Calu3 (cell line): ENCODE results near the gene SFXN1. TPM values are rescaled to one million over a fixed set of nuclear protein-coding genes. Genes with fewer than 3 reads are reported as not detected.

Experiments
- Bru-seq: library from RNA; stranded (reverse); fragments of 400-500 nt; gene quantifications from one replicate; lab custom pipeline; 2021; lab: Mats Ljungman, UMichigan
- BruChase-seq, 2 experiments: library from RNA; stranded (reverse); fragments of 400-500 nt; gene quantifications; one replicate each; lab custom pipeline; 2021; lab: Mats Ljungman, UMichigan
- BruUV-seq: library from RNA; stranded (reverse); fragments of 400-500 nt; replicated peaks from 2 replicates; lab custom pipeline; 2021; lab: Mats Ljungman, UMichigan
- CTCF ChIA-PET: fragments of 300-600 bp; sonication (Branson Sonifier 250); formaldehyde crosslinking; loops from one replicate; lab custom pipeline; 2022; ENCODE audit warnings: antibody characterized with exemption; lab: Charles Lee
- DNase-seq: peaks from one replicate; pipeline ENCODE4 v3.0.0; 2022
- H3K27ac Mint-ChIP-seq: one replicate; pipeline ENCODE4 v1.8.0; 2022; ENCODE audit warnings: mixed read lengths; ENCODE audit not compliant: unreplicated experiment
- H3K27me3 Mint-ChIP-seq: one replicate; pipeline ENCODE4 v1.8.0; 2022; ENCODE audit warnings: mixed read lengths; ENCODE audit not compliant: unreplicated experiment
- H3K36me3 Mint-ChIP-seq: one replicate; pipeline ENCODE4 v1.8.0; 2022; ENCODE audit warnings: mild to moderate bottlenecking, moderate library complexity, mixed read lengths; ENCODE audit not compliant: insufficient read depth, unreplicated experiment
- H3K4me1 Mint-ChIP-seq: one replicate; pipeline ENCODE4 v1.8.0; 2022; ENCODE audit warnings: mild to moderate bottlenecking, low read depth, mixed read lengths; ENCODE audit not compliant: unreplicated experiment
- H3K4me3 Mint-ChIP-seq: one replicate; pipeline ENCODE4 v1.8.0; 2022; ENCODE audit warnings: mild to moderate bottlenecking, low read depth, moderate library complexity, mixed read lengths; ENCODE audit not compliant: unreplicated experiment
- H3K9me3 Mint-ChIP-seq: one replicate; pipeline ENCODE4 v1.8.0; 2022; ENCODE audit warnings: low read depth, mixed read lengths; ENCODE audit not compliant: unreplicated experiment
- intact Hi-C: fragments of 100-400 bp; cut with micrococcal nuclease; formaldehyde crosslinking; loops from one replicate; pipeline ENCODE4 v1.10.0; 2022; ENCODE audit not compliant: unreplicated experiment
- long read RNA-seq: library from polyadenylated mRNA; stranded (forward); transcript quantifications from one replicate; pipeline ENCODE4 v2.0.0, GENCODE V29; 2022
- total RNA-seq: library from RNA; stranded (reverse); gene quantifications from 2 replicates; pipeline ENCODE4 v1.2.3, GENCODE V29; 2022
- TF ChIP-seq, protein P1 (sequence below): fragments of 200-600 bp; IDR thresholded peaks from one replicate; pipeline ENCODE4 v1.8.0; 2022; ENCODE audit warnings: antibody characterized with exemption; ENCODE audit not compliant: unreplicated experiment

Gene SFXN1, protein sequence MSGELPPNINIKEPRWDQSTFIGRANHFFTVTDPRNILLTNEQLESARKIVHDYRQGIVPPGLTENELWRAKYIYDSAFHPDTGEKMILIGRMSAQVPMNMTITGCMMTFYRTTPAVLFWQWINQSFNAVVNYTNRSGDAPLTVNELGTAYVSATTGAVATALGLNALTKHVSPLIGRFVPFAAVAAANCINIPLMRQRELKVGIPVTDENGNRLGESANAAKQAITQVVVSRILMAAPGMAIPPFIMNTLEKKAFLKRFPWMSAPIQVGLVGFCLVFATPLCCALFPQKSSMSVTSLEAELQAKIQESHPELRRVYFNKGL
- total RNA-seq: 105 and 106 TPM in 2 replicates
- Bru-seq, nascent RNA: percentile 89 among the genes with signal in this experiment
- percentile 87 among the genes with signal in this experiment for BruChase-seq, experiment 1, labeled RNA remaining after a 6-hour chase
- percentile 86 among the genes with signal in this experiment for BruChase-seq, experiment 2, labeled RNA remaining after a 2-hour chase
- long read RNA-seq, full-length matches to known transcripts: 111 of 135 reads
- long read RNA-seq, partial matches to known transcripts: 12 of 135 reads
- long read RNA-seq, other reads (novel, unspliced or antisense): 12 of 135 reads

DNA sequence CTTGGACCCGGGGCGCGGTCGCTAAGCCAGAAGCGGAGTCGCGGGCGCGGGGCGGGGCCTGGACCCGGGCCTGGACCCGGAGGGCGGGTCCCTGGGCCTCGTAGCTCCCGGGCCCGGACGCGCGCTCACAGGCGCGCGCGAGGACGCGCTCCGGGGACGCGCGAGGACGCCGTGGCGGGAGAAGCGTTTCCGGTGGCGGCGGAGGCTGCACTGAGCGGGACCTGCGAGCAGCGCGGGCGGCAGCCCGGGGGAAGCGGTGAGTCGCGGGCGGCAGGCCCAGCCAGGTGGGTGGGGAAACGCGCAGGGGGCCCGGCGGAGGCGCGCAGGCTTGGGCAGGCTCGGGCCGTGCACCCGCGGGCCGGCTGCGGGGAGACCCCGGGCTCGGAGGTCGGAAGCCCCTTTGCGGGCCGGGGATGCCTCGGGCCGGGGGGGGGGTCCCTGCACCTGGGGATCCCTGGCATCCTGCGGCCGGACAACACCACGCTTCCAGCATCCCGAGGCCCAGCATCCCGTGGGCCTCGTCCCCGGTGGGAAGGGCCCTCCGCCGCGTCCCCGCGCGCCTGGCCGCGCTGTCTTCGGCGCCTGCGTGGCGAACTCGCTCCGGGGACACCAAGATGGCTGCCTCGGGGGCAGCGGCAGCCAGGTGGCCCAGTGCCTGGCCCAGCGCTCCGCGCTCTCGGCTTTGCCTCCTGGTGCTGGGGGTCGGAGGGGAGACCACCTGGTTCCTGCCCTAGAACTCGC, at the start of gene SFXN1:
Gene SFXN1 (plus strand): TSS at position 177 of the 741 bp plus-strand sequence. CDS start 13,544 bp downstream, outside the sequence.
- CTCF ChIA-PET: interaction anchor here (1.5 to 2.5 kb wide), 2 partner anchors 14 to 240 kb away, joined by 3 to 16 read pairs; no protein-coding TSS in a partner anchor
- H3K4me3 Mint-ChIP-seq: peak within 1 kb of the TSS; percentile 96
- TF ChIP-seq, protein P1, sequence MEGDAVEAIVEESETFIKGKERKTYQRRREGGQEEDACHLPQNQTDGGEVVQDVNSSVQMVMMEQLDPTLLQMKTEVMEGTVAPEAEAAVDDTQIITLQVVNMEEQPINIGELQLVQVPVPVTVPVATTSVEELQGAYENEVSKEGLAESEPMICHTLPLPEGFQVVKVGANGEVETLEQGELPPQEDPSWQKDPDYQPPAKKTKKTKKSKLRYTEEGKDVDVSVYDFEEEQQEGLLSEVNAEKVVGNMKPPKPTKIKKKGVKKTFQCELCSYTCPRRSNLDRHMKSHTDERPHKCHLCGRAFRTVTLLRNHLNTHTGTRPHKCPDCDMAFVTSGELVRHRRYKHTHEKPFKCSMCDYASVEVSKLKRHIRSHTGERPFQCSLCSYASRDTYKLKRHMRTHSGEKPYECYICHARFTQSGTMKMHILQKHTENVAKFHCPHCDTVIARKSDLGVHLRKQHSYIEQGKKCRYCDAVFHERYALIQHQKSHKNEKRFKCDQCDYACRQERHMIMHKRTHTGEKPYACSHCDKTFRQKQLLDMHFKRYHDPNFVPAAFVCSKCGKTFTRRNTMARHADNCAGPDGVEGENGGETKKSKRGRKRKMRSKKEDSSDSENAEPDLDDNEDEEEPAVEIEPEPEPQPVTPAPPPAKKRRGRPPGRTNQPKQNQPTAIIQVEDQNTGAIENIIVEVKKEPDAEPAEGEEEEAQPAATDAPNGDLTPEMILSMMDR: no peak
- peaks cover 29% of the 10 kb centered on the region for H3K27me3 Mint-ChIP-seq
- peaks cover 18% of the 10 kb centered on the region for H3K4me1 Mint-ChIP-seq
- H3K27ac Mint-ChIP-seq: peak within 1 kb of the TSS; percentile 80
- peaks cover 35% of the 10 kb centered on the region for H3K36me3 Mint-ChIP-seq
- peak; percentile 86 for DNase-seq
- H3K9me3 Mint-ChIP-seq: no peaks in the 10 kb centered on the region
- BruUV-seq: no TSS peak
- intact Hi-C loops: no loop called here

DNA sequence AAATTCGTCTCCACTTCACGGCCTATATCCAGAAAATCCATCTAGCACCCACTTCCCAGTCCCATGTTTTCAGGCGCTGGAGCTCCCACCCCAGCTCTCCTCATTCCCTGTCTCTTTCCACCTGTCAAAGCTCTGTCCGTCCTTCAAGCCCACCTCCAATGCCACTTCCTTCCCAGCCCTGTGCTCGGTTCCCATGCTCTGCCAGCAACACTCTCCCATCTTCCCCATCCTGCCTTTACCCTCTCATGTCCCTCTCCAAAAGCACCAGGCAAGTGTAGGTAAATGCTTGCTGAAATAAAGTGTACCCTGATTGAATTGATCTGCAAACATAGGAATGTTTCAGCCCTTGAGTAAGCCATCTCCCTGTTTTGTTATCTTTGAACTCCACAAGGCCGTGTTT, 43.6 kb upstream of the SFXN1 start:
- CTCF ChIA-PET: no interaction called here
- Mint-ChIP-seq H3K27ac (no peak overlapping the region), H3K9me3 (peaks cover 3% of the 10 kb centered on the region), H3K27me3 (peaks cover 8% of the 10 kb centered on the region), H3K4me3 (no peak overlapping the region), H3K4me1 (no peaks in the 10 kb centered on the region), H3K36me3 (no peaks in the 10 kb centered on the region)
- DNase-seq: no peak
- no TSS peak for BruUV-seq
- intact Hi-C loops: no loop called here
- TF ChIP-seq, protein P1: no peak

- no TSS peak for BruUV-seq
- H3K4me1 Mint-ChIP-seq: no peaks in the 10 kb centered on the region
- H3K9me3 Mint-ChIP-seq: no peaks in the 10 kb centered on the region
- CTCF ChIA-PET: no interaction called here
- intact Hi-C loops: no loop called here
- H3K4me3 Mint-ChIP-seq: no peak overlapping the region
- TF ChIP-seq, protein P1: no peak
- no peak for DNase-seq
- no peaks in the 10 kb centered on the region for H3K36me3 Mint-ChIP-seq
- H3K27me3 Mint-ChIP-seq: peaks cover 20% of the 10 kb centered on the region
- H3K27ac Mint-ChIP-seq: no peak overlapping the region
These were observed 42.0 kb upstream of the SFXN1 start for GRCh38 chr5:175436359-175436758.

- TF ChIP-seq, protein P1: no peak
- H3K36me3 Mint-ChIP-seq: no peaks in the 10 kb centered on the region
These were observed 40.0 kb upstream of the SFXN1 start for GRCh38 chr5:175438234-175438857.

More at GRCh38 chr5:175438234-175438857, 40.0 kb upstream of the SFXN1 start:
- DNase-seq: no peak
- Mint-ChIP-seq H3K4me3 (no peak overlapping the region), H3K27me3 (peaks cover 40% of the 10 kb centered on the region), H3K4me1 (no peaks in the 10 kb centered on the region), H3K27ac (no peak overlapping the region), H3K9me3 (no peaks in the 10 kb centered on the region)
- CTCF ChIA-PET: interaction anchor here (0.7 kb wide), 1 partner anchor 10 kb away, joined by 5 read pairs; no protein-coding TSS in a partner anchor
- BruUV-seq: no TSS peak
- intact Hi-C loops: no loop called here
